Nephron (organoid): ENCODE results near the gene CYTH2.

Experiments
- H3K27ac Mint-ChIP-seq, 3 experiments: 2 replicates each; pipeline ENCODE4 v1.8.0; 2020; ENCODE audit warnings: mixed read lengths in 3 of 3, mild to moderate bottlenecking in 2 of 3, moderate library complexity in 1 of 3
- H3K27me3 Mint-ChIP-seq: 2 replicates; pipeline ENCODE4 v1.8.0; 2021; ENCODE audit warnings: low read depth, mild to moderate bottlenecking, moderate library complexity, mixed read lengths
- H3K36me3 Mint-ChIP-seq: 2 replicates; pipeline ENCODE4 v1.8.0; 2020; ENCODE audit warnings: low read depth, mixed read lengths
- H3K4me1 Mint-ChIP-seq: 2 replicates; pipeline ENCODE4 v1.8.0; 2020; ENCODE audit warnings: mixed read lengths
- H3K4me3 Mint-ChIP-seq, 3 experiments: 2 replicates each; pipeline ENCODE4 v1.8.0; 2020; ENCODE audit warnings: mild to moderate bottlenecking in 3 of 3, mixed read lengths in 3 of 3, moderate library complexity in 2 of 3
- H3K9me3 Mint-ChIP-seq: 2 replicates; pipeline ENCODE4 v1.8.0; 2020; ENCODE audit warnings: mixed read lengths
- TF ChIP-seq, protein P1 (sequence below), 3 experiments: fragments of 200-600 bp; sonication (generic); IDR thresholded peaks; one replicate each; pipeline ENCODE4 v1.5.0; 2021; ENCODE audit warnings: antibody characterized with exemption in 3 of 3; ENCODE audit not compliant: unreplicated experiment in 3 of 3

Gene CYTH2

DNA sequence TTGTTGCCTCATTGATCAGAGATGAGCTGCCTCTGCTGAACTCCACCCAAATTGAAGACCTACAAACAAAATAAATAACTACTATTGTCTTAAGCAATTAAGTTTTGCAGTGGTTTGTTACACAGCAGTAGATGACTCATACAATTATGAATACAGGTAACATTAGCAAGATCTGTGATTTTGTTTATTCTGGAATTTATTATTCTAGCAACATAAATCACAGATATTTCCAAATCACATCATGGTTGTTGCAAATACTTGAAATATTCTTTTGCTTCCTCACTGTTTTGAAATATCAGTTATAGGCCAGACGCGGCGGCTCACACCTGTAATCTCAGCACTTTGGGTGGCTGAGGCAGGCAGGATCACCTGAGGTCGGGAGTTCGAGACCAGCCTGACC, 55.6 kb downstream of the CYTH2 start:
- no peaks in the 10 kb centered on the region for H3K36me3 Mint-ChIP-seq
- H3K4me1 Mint-ChIP-seq, result no peaks in the 10 kb centered on the region
- peaks cover 9% of the 10 kb centered on the region for H3K27me3 Mint-ChIP-seq
- H3K9me3 Mint-ChIP-seq, result peaks cover 37% of the 10 kb centered on the region
- TF ChIP-seq, protein P1, sequence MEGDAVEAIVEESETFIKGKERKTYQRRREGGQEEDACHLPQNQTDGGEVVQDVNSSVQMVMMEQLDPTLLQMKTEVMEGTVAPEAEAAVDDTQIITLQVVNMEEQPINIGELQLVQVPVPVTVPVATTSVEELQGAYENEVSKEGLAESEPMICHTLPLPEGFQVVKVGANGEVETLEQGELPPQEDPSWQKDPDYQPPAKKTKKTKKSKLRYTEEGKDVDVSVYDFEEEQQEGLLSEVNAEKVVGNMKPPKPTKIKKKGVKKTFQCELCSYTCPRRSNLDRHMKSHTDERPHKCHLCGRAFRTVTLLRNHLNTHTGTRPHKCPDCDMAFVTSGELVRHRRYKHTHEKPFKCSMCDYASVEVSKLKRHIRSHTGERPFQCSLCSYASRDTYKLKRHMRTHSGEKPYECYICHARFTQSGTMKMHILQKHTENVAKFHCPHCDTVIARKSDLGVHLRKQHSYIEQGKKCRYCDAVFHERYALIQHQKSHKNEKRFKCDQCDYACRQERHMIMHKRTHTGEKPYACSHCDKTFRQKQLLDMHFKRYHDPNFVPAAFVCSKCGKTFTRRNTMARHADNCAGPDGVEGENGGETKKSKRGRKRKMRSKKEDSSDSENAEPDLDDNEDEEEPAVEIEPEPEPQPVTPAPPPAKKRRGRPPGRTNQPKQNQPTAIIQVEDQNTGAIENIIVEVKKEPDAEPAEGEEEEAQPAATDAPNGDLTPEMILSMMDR (IDR thresholded peaks at IDR 0.05; ENCODE audit: unreplicated experiment in 3 of 3), result no peak
- H3K4me3 Mint-ChIP-seq, result no peak overlapping the region
- H3K27ac Mint-ChIP-seq, result no peak overlapping the region

DNA sequence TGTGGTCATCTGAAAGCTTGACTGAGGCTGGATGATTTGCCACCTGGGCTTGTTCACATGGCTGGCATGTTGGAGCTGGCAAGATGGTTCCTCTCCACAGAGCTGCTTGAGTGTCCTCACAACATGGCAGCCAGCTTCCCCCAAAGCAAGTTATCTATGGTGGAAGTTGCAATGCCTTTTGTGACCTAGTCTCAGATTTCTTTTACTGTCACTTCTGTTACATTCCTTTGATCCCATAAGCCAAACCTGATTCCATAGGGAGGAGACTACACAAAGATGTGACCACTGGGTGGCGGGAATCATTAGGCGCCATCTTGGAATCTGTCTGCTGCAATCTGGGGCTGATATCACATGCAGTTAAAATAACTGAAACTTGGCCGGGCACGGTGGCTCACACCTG, 60.0 kb downstream of the CYTH2 start:
- TF ChIP-seq, protein P1 (IDR thresholded peaks at IDR 0.05; ENCODE audit: unreplicated experiment in 3 of 3), result no peak
- peaks cover 4% of the 10 kb centered on the region for H3K27me3 Mint-ChIP-seq
- no peaks in the 10 kb centered on the region for H3K4me1 Mint-ChIP-seq
- no peak overlapping the region for H3K27ac Mint-ChIP-seq
- peaks cover 31% of the 10 kb centered on the region for H3K9me3 Mint-ChIP-seq
- no peaks in the 10 kb centered on the region for H3K36me3 Mint-ChIP-seq
- H3K4me3 Mint-ChIP-seq, result no peak overlapping the region

DNA sequence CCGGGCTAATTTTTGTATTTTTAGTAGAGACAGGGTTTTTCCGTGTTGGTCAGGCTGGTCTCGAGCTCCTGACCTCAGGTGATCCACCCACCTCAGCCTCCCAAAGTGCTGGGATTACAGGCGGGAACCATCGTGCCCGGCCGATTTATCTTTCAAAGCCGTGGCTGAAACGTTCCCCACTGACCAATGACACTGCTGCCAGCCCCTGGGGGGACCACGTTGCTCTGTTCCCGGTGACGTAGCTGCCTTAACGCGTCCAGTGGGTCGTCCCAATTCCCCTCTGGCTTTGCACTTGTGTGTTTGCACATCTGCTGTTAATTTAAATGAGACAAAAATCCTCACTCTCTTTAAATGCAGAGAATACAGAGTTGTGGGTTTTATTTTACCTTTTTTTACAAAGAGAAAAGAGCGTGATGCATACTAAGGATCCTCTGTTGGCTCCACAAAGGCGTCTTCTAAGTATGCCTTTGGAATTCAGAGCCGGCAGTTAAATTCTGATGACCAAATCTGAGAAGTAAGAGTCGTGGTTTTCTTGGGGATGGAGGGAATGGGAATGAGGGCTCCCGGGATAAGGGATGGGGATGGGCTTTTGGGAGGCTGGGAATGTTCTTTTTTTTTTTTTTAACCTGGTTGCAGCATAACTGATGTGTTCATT, 61.0 kb downstream of the CYTH2 start:
- Mint-ChIP-seq H3K36me3 (no peaks in the 10 kb centered on the region), H3K4me3 (no peak overlapping the region), H3K27ac (no peak overlapping the region), H3K4me1 (no peaks in the 10 kb centered on the region), H3K27me3 (peaks cover 4% of the 10 kb centered on the region), H3K9me3 (peaks cover 25% of the 10 kb centered on the region)
- TF ChIP-seq, protein P1 (IDR thresholded peaks at IDR 0.05; ENCODE audit: unreplicated experiment in 3 of 3), result no peak

DNA sequence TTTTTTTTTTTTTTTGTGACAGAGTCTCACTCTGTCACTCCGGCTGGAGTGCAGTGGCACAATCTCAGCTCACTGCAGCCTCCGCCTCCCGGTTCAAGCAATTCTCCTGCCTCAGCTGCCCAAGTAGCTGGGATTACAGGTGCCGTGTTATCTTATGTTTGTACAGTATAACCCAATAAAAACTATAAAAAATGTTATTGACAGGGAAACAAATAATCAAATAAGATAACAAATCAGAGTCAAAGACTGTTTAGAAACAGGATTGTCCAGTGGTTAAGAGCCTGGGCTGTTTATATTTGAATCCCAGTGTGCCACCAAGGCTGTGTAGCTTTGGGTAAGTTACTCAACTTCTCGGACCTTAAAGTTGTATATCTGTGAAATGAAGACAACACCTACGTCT, 61.6 kb downstream of the CYTH2 start:
- Mint-ChIP-seq H3K36me3 (no peaks in the 10 kb centered on the region), H3K27ac (no peak overlapping the region), H3K9me3 (peaks cover 25% of the 10 kb centered on the region), H3K4me3 (no peak overlapping the region), H3K4me1 (no peaks in the 10 kb centered on the region), H3K27me3 (peaks cover 4% of the 10 kb centered on the region)
- TF ChIP-seq, protein P1 (IDR thresholded peaks at IDR 0.05; ENCODE audit: unreplicated experiment in 3 of 3), result no peak
